HG03159 (cell line): Measurements from ENCODE around the gene SH2B3.
"Not testable (repeated sequence)": the region's sequence is repeated elsewhere in the genome, so short reads cannot be mapped to it uniquely, and the experiment has no call there.

Source experiments
- ATAC-seq: cut with Tn5 transposase; IDR thresholded peaks from one replicate; pipeline ENCODE4 v1.9.1; 2021; ENCODE audit warnings: mild to moderate bottlenecking, moderate library complexity; ENCODE audit not compliant: unreplicated experiment

The SH2B3 gene

GRCh38 chr12:111405859-111406473 is at the start of gene SH2B3:
Gene SH2B3, plus strand, starts transcription at chr12:111405923. Its CDS starts 12,223 bp downstream, at chr12:111418146.
- peak; percentile 12 for ATAC-seq

GRCh38 chr12:111359231-111359913 is 46.4 kb upstream of the SH2B3 start:
- ATAC-seq: no peak

GRCh38 chr12:111359914-111360276 is 45.8 kb upstream of the SH2B3 start:
- ATAC-seq: no peak

- ATAC-seq: no peak
Observed at GRCh38 chr12:111360325-111360930, 45.3 kb upstream of the SH2B3 start.

GRCh38 chr12:111361073-111361716 is 44.5 kb upstream of the SH2B3 start:
- ATAC-seq: no peak

GRCh38 chr12:111361717-111362576 is 43.8 kb upstream of the SH2B3 start:
- ATAC-seq: no peak

- no peak for ATAC-seq
Observed at GRCh38 chr12:111362687-111363475, 42.8 kb upstream of the SH2B3 start.

GRCh38 chr12:111363578-111363977 is 42.1 kb upstream of the SH2B3 start:
- no peak for ATAC-seq

- ATAC-seq: no peak
Observed at GRCh38 chr12:111366075-111366474, 39.6 kb upstream of the SH2B3 start.

GRCh38 chr12:111366583-111366982 is 39.1 kb upstream of the SH2B3 start:
- no peak for ATAC-seq

GRCh38 chr12:111367661-111368221 is 38.0 kb upstream of the SH2B3 start:
- no peak for ATAC-seq

- ATAC-seq: peak; percentile 15
Observed at GRCh38 chr12:111368291-111368787, 37.4 kb upstream of the SH2B3 start.

GRCh38 chr12:111368788-111369495 is 36.8 kb upstream of the SH2B3 start, which contains the start of gene PHETA1:
Gene PHETA1, minus strand, starts transcription at chr12:111369095. Its CDS starts 5,668 bp downstream, at chr12:111363427.
- peak; percentile 92 for ATAC-seq

GRCh38 chr12:111369496-111370220 is 36.1 kb upstream of the SH2B3 start:
- no peak for ATAC-seq

- ATAC-seq: not testable (repeated sequence)
Observed at GRCh38 chr12:111373231-111373630, 32.5 kb upstream of the SH2B3 start.

- no peak for ATAC-seq
Observed at GRCh38 chr12:111377440-111377839, 28.3 kb upstream of the SH2B3 start.

GRCh38 chr12:111379942-111380554 is 25.7 kb upstream of the SH2B3 start:
- no peak for ATAC-seq

GRCh38 chr12:111384596-111384995 is 21.1 kb upstream of the SH2B3 start:
- ATAC-seq: no peak
